Non-pigmented ciliary epithelial cell (primary cell): ENCODE measurements around the gene OSBPL2.

Experiments
- DNase-seq: peaks from one replicate; pipeline ENCODE4 v3.0.0-alpha.2; 2010; ENCODE audit warnings: low read depth

Gene OSBPL2

GRCh38 chr20:62313021-62313420, 74.7 kb downstream of the OSBPL2 start:
- no peak for DNase-seq

GRCh38 chr20:62313460-62314338, 75.4 kb downstream of the OSBPL2 start:
- no peak for DNase-seq

- no peak for DNase-seq
Measured at GRCh38 chr20:62314339-62314638, 76.0 kb downstream of the OSBPL2 start.

- DNase-seq: no peak
Measured at GRCh38 chr20:62314711-62315302, 76.5 kb downstream of the OSBPL2 start.

- no peak for DNase-seq
Measured at GRCh38 chr20:62315773-62316172, 77.5 kb downstream of the OSBPL2 start.

- no peak for DNase-seq
Measured at GRCh38 chr20:62316331-62317166, 78.2 kb downstream of the OSBPL2 start.

GRCh38 chr20:62317167-62317655, 78.9 kb downstream of the OSBPL2 start:
- no peak for DNase-seq

GRCh38 chr20:62318400-62319345, 80.4 kb downstream of the OSBPL2 start:
- DNase-seq: no peak

- DNase-seq: no peak
Measured at GRCh38 chr20:62319346-62319909, 81.1 kb downstream of the OSBPL2 start.

GRCh38 chr20:62320581-62321354, 82.4 kb downstream of the OSBPL2 start:
- DNase-seq: no peak

- no peak for DNase-seq
Measured at GRCh38 chr20:62321521-62321948, 83.2 kb downstream of the OSBPL2 start.

GRCh38 chr20:62321975-62322374, 83.7 kb downstream of the OSBPL2 start:
- no peak for DNase-seq

GRCh38 chr20:62322492-62323041, 84.2 kb downstream of the OSBPL2 start:
- no peak for DNase-seq

GRCh38 chr20:62323146-62323979, 85.0 kb downstream of the OSBPL2 start:
- DNase-seq: no peak

- DNase-seq: no peak
Measured at GRCh38 chr20:62323980-62324906, 85.9 kb downstream of the OSBPL2 start.

GRCh38 chr20:62325172-62325905, 87.0 kb downstream of the OSBPL2 start:
- no peak for DNase-seq

- DNase-seq: no peak
Measured at GRCh38 chr20:62326559-62326958, 88.2 kb downstream of the OSBPL2 start.
